ENCODE measurements around the gene ARHGAP32. TPM values are rescaled to one million over a fixed set of nuclear protein-coding genes. Genes with fewer than 3 reads are reported as not detected.

The ARHGAP32 gene
- total and polyA plus RNA-seq, 2 donors from 2014 or later, result 2.1 to 30.8 TPM

- no peak for FAIRE-seq
- DNase-seq, result peak in 1 of 5 donors; percentile 53
- H3K27me3 ChIP-seq (ENCODE audit: control insufficient read depth, insufficient read depth, low read length), result no peaks in the 10 kb centered on the region
- TF ChIP-seq, protein P1, sequence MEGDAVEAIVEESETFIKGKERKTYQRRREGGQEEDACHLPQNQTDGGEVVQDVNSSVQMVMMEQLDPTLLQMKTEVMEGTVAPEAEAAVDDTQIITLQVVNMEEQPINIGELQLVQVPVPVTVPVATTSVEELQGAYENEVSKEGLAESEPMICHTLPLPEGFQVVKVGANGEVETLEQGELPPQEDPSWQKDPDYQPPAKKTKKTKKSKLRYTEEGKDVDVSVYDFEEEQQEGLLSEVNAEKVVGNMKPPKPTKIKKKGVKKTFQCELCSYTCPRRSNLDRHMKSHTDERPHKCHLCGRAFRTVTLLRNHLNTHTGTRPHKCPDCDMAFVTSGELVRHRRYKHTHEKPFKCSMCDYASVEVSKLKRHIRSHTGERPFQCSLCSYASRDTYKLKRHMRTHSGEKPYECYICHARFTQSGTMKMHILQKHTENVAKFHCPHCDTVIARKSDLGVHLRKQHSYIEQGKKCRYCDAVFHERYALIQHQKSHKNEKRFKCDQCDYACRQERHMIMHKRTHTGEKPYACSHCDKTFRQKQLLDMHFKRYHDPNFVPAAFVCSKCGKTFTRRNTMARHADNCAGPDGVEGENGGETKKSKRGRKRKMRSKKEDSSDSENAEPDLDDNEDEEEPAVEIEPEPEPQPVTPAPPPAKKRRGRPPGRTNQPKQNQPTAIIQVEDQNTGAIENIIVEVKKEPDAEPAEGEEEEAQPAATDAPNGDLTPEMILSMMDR (IDR thresholded peaks at IDR 0.05; ENCODE audit: borderline replicate concordance, extremely low read depth, insufficient read depth), result no peak
- H3K4me3 ChIP-seq (ENCODE audit: low read length in 3 of 3), result no peak overlapping the region
- peaks cover 0 to 2% (median 0%) of the 10 kb centered on the region in 3 donors for H3K4me1 ChIP-seq (ENCODE audit: control insufficient read depth in 2 of 3, insufficient read depth in 2 of 3, low read depth in 1 of 3, low read length in 3 of 3)
- H3K36me3 ChIP-seq (ENCODE audit: control insufficient read depth in 2 of 3, insufficient read depth in 3 of 3, low read length in 3 of 3), result no peaks in the 10 kb centered on the region
- H3K9ac ChIP-seq (ENCODE audit: low read length in 3 of 3), result no peak overlapping the region
- H3K27ac ChIP-seq (ENCODE audit: low read depth in 2 of 2, low read length in 2 of 2), result no peak overlapping the region
- H3K9me3 ChIP-seq (ENCODE audit: control insufficient read depth in 2 of 3, insufficient read depth in 1 of 3, low read length in 3 of 3), result no peaks in the 10 kb centered on the region
- intact Hi-C loops (cut with DNase I), result no loop called here
These were observed 272.9 kb downstream of the ARHGAP32 start for GRCh38 chr11:128919216-128919615.

- no peak overlapping the region for H3K27ac ChIP-seq (ENCODE audit: low read depth in 2 of 2, low read length in 2 of 2)
- no peak for FAIRE-seq
- no peak overlapping the region for H3K9ac ChIP-seq (ENCODE audit: low read length in 3 of 3)
- no peaks in the 10 kb centered on the region for H3K36me3 ChIP-seq (ENCODE audit: control insufficient read depth in 2 of 3, insufficient read depth in 3 of 3, low read length in 3 of 3)
- no peaks in the 10 kb centered on the region for H3K27me3 ChIP-seq (ENCODE audit: control insufficient read depth, insufficient read depth, low read length)
- H3K9me3 ChIP-seq (ENCODE audit: control insufficient read depth in 2 of 3, insufficient read depth in 1 of 3, low read length in 3 of 3), result no peaks in the 10 kb centered on the region
- H3K4me1 ChIP-seq (ENCODE audit: control insufficient read depth in 2 of 3, insufficient read depth in 2 of 3, low read depth in 1 of 3, low read length in 3 of 3), result peaks cover 0 to 2% (median 0%) of the 10 kb centered on the region in 3 donors
- peak in 1 of 5 donors; percentile 3 for DNase-seq
- intact Hi-C loops (cut with DNase I), result no loop called here
- TF ChIP-seq, protein P1 (IDR thresholded peaks at IDR 0.05; ENCODE audit: borderline replicate concordance, extremely low read depth, insufficient read depth), result no peak
- H3K4me3 ChIP-seq (ENCODE audit: low read length in 3 of 3), result no peak overlapping the region
These were observed 274.9 kb downstream of the ARHGAP32 start for GRCh38 chr11:128917144-128917724.

GRCh38 chr11:128916681-128917080 lies 275.4 kb downstream of the ARHGAP32 start:
- Histone ChIP-seq H3K36me3 (ENCODE audit: control insufficient read depth in 2 of 3, insufficient read depth in 3 of 3, low read length in 3 of 3) (no peaks in the 10 kb centered on the region), H3K9ac (ENCODE audit: low read length in 3 of 3) (no peak overlapping the region), H3K27ac (ENCODE audit: low read depth in 2 of 2, low read length in 2 of 2) (no peak overlapping the region), H3K4me1 (ENCODE audit: control insufficient read depth in 2 of 3, insufficient read depth in 2 of 3, low read depth in 1 of 3, low read length in 3 of 3) (peaks cover 0 to 2% (median 0%) of the 10 kb centered on the region in 3 donors), H3K27me3 (ENCODE audit: control insufficient read depth, insufficient read depth, low read length) (no peaks in the 10 kb centered on the region), H3K4me3 (ENCODE audit: low read length in 3 of 3) (no peak overlapping the region), H3K9me3 (ENCODE audit: control insufficient read depth in 2 of 3, insufficient read depth in 1 of 3, low read length in 3 of 3) (no peaks in the 10 kb centered on the region)
- FAIRE-seq (no peak), DNase-seq (peak in 1 of 5 donors; percentile 51)
- TF ChIP-seq, protein P1 (IDR thresholded peaks at IDR 0.05; ENCODE audit: borderline replicate concordance, extremely low read depth, insufficient read depth), result no peak
- intact Hi-C loops (cut with DNase I), result no loop called here
